GM19043 (cell line): ENCODE results near the gene KCMF1.

Experiments used
- ATAC-seq: cut with Tn5 transposase; IDR thresholded peaks from one replicate; pipeline ENCODE4 v1.9.1; 2021; ENCODE audit warnings: low read depth; ENCODE audit not compliant: unreplicated experiment

The KCMF1 gene

GRCh38 chr2:84972932-84973331, 2.0 kb downstream of the KCMF1 start:
- ATAC-seq, result no peak

DNA sequence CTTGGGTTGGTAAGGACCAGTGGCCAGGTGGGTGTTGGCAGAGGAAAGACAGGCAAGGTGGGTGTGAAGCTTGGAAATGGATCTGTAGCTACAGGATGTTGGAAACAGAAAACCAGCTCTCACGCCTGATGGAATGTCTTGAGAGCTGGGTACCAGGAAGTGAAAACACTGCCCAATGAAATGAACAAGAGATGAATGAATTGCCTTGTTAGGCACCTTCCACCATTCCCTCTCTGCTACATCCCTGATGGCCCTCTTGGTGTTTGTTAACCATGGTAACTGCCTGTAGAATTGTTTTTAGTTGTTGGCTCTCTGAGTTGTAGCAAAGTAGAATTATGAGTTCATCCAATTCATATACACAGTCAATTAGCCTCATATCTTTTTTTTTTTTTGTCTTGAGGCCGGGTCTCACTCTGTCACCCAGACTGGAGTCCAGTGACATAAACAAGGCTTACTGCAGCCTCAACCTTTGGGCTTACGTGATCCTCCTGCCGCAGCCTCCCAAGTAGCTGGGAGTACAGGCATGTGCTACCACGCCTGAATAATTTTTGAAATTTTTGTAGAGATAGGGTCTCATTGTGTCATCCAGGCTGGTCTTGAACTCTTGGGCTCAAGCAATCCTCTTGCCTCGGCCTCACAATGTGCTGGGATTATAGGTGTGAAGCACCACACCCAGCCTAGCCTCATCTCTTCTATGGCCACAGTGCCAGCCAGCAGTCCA, 9.5 kb downstream of the KCMF1 start:
- no peak for ATAC-seq

GRCh38 chr2:84986018-84986417, 15.1 kb downstream of the KCMF1 start:
- ATAC-seq, result no peak

DNA sequence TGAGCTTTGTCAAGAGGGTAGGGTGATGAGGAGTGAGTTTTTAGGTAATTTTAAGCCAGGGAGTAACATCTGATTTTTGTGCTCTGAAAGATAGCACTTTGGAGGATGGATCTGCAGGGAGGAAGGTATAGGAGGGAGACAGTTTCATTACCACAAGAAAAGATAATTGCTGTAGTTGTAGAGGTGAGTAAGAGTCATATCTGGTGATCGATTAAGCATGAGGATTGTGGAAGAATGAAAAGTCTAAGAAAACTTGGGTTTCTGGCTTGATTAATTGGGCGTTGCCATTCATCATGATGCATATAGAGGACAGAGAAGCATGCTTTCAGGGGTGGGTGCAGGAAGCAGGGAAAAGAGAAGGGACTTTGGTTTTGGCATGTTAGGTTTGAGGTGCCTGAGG, 18.5 kb downstream of the KCMF1 start:
- ATAC-seq, result no peak

DNA sequence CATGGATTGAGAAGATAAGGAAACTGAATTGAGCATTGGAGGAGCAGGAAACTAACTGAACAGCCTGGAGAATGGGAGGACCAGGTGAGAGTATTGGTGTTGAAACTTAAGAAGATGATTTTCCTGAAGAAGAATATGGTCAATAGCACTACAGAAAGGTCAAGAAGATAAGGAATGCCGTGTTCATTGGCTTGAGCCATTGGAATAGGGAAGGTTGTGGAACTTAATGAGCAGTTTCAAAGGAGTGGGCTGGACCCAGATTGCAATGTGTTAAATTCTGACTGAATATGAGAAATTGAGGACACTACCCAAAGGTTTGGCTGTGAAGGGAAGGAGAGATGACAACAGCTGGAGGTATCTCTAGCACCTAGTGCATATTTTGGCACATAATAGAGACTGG, 19.0 kb downstream of the KCMF1 start:
- ATAC-seq, result no peak

DNA sequence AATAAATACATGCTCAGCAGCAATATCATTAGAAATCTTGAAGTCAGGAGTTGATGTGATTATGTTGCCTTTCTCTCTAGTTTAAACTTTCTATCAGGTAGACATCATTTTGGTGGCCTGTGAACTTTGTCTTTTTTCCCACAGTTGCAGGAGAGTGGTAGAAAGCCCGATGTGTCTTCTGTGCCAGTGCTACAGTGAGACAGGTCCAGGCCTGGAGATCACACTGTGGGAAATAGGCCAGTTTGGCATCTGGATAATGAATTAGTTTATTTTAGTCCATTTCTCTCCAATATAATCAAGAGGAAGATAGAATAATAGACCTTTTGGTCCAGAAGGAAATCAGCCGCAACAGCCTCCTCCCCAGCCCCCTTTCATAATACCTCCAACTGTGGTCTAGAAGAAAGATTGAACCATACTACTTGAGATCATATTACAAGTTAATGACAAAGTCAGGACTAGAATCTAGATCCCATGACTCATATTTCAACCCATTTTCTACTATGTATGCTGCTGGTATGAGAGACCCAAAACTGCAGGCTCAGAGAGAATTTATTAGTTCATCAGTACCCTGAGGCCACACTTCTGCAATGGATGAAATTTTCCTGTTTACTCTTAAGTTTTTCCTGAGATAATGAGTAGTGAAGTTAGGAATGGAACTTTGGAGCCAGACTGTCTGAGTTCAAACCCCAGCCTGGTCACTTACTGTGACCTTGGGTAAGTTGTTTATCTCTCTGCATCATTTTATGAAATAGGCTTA, 20.6 kb downstream of the KCMF1 start:
- ATAC-seq, result no peak

DNA sequence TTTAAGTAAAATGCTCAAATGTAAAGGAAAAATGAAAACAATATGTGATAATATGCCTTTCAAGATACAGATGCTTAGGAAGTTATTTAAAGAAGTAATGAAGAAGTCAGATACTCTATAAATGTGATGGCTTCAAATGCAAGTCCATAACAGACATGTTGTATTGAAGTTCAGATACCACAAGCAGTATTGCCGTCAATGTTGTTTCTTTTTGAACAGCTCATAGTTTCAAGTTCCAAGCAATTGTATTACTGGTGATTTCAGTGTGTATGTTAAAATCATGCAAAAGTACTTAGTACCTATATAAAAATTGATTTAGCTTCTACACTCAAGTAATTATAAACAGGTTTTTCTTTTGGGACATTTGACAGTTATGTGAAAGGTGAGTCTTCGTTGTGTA, 24.9 kb downstream of the KCMF1 start:
- ATAC-seq, result no peak

DNA sequence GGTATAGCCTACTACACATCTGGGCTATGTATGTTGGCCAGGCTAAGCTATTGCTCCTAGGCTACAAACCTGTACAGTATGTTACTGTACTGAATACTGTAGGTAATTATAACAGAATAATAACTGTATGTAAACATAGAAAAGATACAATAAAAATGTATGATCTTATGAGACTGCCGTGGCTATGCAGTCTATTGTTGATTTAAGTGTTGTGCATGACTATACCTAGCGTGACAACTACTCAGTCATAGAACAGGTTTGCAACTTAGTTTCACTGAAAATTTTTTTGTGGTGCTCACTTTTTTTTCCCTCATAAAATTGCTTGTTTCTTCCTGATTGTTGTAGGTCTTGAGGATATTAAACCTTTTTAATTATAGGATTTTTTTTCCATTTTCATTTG, 25.9 kb downstream of the KCMF1 start:
- no peak for ATAC-seq

DNA sequence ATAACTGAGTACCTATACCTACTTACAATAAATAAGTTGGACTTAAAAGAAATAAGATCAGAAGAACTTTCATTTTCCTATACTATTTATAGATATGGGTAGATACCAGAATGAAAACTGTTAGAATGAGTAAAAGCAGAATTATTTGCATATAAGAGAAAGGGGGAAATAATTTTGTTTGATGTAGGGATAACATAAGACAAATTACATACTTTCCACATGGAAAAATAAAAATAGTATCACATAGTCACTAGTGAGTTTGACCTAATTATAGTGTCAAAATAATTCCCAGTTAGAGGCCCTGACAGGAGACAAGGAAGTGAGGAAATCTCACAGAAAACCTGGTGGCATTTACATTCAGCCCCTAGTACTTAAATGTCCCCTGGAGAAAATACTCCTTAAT, 28.6 kb downstream of the KCMF1 start:
- ATAC-seq, result no peak

GRCh38 chr2:85001595-85001994, 30.6 kb downstream of the KCMF1 start:
- no peak for ATAC-seq

- no peak for ATAC-seq
Measured at GRCh38 chr2:85002534-85002933, 31.6 kb downstream of the KCMF1 start.

DNA sequence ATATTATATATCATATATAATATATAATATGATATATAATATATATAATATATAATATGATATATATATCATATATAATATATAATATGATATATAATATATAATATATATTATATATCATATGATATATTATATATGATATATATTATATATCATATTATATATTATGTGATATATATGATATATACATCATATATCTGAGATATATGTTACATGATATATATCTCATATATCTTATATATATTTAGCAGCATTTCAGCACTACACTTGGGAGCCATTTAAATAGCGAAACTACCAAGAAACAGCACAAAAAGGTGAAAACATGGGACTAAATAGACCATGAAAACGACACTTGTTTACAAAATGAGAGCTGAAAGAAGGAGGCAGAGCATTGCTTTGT, 37.3 kb downstream of the KCMF1 start:
- no peak for ATAC-seq

GRCh38 chr2:85009019-85009618, 38.2 kb downstream of the KCMF1 start:
- no peak for ATAC-seq

- no peak for ATAC-seq
Measured at GRCh38 chr2:85010404-85010803, 39.4 kb downstream of the KCMF1 start.

- ATAC-seq, result no peak
Measured at GRCh38 chr2:85011098-85011497, 40.1 kb downstream of the KCMF1 start.

GRCh38 chr2:85011747-85012146, 40.8 kb downstream of the KCMF1 start:
- no peak for ATAC-seq

GRCh38 chr2:85012431-85012830, 41.5 kb downstream of the KCMF1 start:
- no peak for ATAC-seq

GRCh38 chr2:85012855-85013254, 41.9 kb downstream of the KCMF1 start:
- ATAC-seq, result no peak

GRCh38 chr2:85015653-85016360, 44.8 kb downstream of the KCMF1 start:
- ATAC-seq, result no peak

DNA sequence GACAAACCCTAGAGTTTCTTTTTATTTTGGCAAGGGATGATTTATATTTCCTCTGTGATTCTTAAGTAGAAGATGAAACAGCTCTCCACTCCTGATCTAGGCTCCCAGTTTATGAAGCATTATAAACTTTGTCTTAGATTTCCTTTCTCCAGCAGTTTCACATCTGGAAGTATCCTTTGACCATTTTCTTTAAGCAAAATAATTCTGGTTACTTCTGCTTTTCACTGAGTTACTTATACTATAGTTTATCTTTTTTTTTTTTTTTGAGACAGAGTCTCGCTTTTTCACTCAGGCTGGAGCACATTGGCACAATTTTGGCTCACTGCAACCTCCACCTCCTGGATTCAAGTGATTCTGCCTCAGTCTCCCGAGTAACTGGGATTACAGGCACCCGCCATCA, 45.5 kb downstream of the KCMF1 start:
- no peak for ATAC-seq

GRCh38 chr2:85017411-85018048, 46.6 kb downstream of the KCMF1 start:
- ATAC-seq, result no peak
